Renal cortex interstitium (tissue), 11 donors: Measurements from ENCODE around the gene UGT1A1. TPM values are rescaled to one million over a fixed set of nuclear protein-coding genes. Genes with fewer than 3 reads are reported as not detected.
A peak's percentile ranks its signal among the peaks of the same experiment; 100 is the strongest.

Experiments
- DNase-seq, 11 donors: peaks; one replicate each; pipeline ENCODE4 v3.0.0-alpha.2; 2013; ENCODE audit warnings: low read depth in 9 of 11, low spot score in 4 of 11; ENCODE audit errors: extremely low read depth in 1 of 11
- polyA plus RNA-seq, 3 donors: library from polyadenylated mRNA; unstranded; fragments of 120-200 nt; gene quantifications; one replicate each; pipeline ENCODE4 v1.2.1, GENCODE V29; 2013; ENCODE audit not compliant: insufficient read length in 3 of 3

UGT1A1 gene
- polyA plus RNA-seq, 3 donors = 0.23 to 0.56 (median 0.24) TPM

DNA sequence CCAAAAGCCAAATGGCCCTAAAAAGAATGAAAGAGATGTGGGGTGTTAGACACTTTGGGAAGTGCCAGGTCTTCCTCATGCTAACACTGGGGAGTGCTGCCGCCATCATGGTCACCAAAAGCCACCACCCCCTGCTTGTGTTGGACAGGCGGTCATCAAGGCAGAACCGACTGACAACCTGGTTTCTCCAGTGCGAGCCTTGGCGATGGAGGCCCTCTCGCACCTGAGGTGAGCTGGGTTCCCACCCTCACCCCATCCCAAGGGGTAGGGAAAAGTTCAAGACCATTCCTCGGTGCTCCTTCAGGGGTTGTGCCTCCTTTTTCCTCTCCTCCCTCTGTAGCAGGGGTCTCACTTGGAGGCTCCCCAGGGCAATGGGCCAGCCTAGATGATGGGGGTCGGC lies 51.7 kb downstream of the UGT1A1 start:
- DNase-seq = no peak

DNA sequence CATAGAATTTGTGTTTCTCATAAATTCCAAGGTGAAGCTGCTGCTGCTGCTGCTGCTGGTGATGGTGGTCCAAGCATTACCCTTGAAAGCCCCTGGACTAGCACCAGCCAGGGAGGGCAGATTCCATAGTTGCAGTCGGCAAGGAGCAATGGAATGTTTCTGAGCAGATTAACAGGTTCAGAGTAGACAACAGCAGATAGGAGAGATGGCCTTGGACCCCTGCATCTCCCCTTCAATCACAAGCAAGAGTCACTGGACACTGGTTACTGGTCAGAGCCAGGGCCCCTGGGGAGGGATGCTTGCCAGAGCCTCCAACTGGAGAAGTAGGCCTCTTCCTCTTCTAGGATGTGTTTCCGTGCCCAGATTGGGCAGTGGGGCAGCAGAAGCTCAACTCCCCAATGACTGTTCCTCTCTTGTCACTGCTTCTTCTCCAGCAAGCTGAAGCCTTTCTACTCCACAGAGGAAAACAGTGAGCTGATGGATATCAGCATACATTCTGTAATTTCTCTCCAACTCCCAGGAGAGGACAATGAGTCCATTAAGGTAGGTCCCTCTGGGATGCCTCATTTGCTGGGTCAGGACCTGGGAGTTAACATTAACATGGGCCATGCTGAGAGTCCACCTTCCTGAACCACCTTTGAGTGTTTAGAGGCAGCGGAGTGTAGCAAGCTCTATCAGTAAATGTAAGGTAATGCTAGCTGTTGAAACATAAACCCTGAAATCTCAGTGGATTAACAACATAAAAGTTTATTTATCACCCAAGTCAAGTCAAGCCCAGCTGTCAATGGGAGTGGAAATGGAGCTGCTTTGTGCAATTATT lies 53.4 kb downstream of the UGT1A1 start:
- DNase-seq = peak in 8 of 11 donors; percentile 13 to 51 (median 24)

DNA sequence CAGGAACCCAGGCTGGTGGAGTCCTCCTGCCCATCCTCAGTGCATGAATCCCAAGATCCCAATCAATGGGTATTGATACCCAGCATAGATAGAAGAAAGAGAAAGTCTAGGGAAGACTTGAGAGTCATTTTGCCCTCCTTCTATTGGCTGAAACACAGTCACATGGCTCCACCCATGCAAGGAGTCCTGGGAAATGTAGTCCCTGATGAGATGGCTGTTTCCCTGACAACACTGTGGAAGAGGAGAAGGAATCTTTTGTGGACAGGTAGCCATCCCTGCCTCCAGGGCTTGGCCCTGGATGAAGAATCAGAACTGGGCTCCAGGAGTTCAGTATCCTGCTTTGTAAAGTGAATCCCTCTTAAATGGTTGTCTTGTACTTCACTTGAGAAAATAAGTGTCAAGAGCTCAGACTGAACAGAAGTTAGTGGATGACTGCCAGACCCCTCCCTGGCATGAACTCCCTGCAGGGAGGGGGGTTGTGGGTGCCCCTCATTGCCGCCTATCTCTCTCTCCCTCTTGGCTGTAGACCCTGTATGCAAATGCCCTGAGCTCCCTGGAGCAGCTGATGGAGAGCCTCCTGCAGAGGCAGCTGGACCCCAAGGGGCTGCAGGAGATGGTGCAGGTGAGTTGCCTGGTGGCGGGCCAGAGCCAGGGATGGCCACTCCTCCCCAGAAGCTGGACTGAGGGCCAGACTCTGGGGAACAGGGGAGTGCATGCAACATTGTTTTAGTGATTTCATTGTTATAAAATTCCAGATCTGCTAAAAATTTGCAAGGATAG lies 54.2 kb downstream of the UGT1A1 start:
- peak in 1 of 11 donors; percentile 17 for DNase-seq

DNA sequence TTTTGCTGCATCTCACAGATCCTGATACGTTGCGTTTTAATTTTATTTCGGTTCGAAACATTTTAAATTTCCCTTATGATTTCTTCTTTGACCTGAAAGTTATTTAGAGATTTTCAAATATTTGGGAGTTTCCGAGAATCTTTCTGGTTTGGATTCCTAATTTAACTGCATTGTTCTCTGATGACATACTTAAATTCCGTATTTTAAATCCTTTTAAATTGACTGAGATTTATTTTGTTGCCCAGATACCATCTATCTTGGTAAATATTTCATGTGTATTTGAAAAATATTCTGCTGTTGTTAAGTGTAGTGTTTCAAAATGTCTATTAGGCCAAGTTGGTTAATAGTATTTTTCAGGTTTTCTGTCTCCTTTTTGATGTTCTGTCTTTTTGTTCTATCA lies 55.8 kb downstream of the UGT1A1 start:
- no peak for DNase-seq

DNA sequence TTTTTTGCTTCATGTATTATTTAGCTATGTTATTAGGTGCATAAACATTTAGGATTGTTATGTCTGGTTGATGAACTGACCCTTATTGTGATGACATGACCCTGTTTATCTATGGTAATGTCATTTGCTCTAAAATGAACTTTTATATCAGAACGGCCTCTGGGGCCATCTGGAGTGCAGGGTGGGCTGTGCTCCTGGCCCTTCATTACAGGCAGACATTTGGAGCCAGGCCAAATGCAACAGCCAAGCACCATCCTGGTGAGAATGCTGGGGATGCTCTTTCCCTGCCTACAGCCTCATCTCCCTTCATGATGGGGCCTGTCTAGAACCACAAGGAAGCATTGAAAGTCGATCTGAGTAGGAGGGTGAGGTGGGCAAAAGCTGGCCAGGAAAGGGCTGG lies 56.3 kb downstream of the UGT1A1 start:
- DNase-seq = no peak

DNA sequence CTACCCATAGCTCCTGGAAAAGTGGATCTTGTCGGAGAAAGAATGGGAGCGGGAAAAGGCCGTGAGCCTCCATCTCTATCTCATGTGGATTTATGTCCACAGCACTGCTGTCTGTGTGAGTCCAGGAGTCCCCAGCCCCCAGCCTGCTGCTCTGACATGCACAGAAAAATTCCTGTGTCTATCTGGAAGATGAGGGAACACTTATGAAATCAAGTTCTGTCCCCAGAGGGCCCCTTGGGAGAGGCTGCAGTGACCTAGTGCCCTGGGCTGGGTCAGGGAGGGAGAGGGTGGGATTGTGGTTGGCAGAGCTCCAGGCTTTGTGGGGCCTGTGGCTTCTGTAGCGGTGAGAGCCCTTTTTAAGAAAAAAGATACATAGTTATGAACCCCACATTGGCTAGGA lies 56.7 kb downstream of the UGT1A1 start:
- no peak for DNase-seq

DNA sequence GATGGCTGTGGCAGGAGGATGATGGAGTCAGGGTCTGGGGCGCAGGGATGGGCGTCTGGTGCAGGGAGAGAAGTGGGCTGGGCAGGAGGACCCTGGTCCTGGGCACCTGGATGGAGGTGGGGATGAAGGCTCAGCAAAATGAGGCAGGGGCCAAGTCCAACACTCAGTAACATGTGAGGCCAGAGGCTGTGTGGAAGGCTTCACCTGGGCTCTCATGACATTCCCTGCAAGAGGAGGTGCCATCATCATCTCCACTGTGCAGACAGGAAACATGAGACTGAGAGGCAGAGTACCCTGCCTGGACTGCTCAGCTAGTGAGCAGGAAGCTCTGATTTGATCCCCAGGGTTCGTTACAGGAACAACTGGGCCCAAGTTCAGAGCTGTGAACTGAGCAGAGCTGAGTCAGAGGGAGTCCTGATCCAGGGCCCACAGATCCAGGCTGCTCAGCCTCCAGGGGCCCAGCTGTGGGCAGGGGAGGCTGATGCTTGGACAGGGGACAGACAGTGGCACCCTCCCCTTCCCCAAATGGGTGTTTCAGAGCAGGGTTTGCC lies 57.4 kb downstream of the UGT1A1 start:
- DNase-seq = no peak

DNA sequence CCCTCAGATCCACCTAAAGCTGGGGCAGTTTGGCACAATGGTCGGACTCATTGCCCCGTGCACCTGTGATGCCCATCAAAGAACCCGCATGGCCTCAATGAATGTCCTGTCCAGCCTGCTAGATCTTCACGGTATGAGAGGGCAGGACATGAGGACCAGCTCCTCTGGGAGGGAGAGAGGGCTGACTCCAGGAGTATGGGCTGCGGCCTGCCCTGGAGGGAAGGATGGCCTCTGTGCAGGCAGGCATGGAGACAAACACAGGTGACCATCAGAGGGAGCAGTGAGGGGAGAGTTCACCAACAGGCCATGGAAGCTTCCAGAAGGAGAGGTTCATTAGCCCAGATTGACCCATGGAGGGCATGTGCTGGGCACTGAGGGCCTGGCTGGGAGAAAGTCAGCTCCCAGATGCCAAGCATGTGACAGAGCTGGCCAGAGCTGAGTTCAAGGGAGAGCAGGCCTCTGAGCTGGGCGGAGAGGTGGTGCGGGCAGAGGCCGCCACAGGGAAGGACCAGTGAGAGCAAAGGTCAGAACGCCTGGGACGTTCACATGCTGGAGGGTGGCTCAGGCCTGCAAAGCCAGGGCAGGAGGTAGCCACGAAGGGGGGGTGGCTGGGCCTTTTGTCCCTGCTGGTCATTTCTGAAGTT lies 58.0 kb downstream of the UGT1A1 start:
- DNase-seq = no peak

DNA sequence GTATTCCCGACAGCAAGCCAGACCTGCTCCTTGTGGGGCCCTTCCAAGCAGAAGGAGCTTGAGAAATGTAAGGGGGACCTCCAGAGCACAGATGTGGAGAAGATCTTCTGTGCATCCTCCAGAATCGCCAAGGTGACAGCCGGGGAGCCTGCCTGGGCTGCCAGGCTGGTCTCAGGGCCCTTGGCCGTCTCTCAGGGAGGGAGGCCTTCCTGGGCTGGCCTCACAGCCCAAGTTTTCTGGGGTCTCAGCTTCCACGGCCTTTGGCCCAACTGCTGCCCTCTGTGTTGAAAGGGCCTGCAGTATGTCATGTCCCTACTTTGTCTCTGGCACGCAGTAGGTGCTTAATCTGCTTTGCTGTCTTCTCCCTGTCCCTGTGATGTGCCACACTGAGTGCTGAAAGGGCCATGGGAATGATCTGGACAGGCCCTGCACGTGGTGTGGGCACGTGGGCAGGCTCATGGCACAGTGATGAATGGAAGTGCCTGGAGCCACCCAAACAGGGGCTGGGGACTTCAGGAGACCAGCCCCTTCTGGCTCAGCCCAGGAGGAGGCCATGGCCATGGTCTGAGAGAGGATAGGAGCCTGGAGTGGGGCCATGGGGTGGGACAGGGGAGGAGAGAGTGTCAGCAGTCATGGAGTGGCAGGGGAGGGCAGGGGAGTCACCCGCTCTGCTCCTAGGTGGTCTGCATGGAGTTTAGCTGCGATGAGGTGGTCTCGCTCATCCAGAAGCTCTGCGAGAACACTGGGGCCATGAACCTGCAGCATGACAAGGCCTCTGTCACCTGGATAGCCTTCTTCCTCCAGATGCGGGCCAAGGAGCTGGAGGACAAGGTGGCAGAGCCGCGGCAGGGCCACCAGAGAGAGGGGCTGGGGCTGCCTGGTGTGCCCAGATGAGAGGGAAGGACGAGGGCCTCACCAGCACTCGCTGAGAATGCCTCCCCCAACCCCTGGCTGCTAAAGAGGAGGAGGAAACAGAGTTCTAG lies 58.9 kb downstream of the UGT1A1 start:
- no peak for DNase-seq

DNA sequence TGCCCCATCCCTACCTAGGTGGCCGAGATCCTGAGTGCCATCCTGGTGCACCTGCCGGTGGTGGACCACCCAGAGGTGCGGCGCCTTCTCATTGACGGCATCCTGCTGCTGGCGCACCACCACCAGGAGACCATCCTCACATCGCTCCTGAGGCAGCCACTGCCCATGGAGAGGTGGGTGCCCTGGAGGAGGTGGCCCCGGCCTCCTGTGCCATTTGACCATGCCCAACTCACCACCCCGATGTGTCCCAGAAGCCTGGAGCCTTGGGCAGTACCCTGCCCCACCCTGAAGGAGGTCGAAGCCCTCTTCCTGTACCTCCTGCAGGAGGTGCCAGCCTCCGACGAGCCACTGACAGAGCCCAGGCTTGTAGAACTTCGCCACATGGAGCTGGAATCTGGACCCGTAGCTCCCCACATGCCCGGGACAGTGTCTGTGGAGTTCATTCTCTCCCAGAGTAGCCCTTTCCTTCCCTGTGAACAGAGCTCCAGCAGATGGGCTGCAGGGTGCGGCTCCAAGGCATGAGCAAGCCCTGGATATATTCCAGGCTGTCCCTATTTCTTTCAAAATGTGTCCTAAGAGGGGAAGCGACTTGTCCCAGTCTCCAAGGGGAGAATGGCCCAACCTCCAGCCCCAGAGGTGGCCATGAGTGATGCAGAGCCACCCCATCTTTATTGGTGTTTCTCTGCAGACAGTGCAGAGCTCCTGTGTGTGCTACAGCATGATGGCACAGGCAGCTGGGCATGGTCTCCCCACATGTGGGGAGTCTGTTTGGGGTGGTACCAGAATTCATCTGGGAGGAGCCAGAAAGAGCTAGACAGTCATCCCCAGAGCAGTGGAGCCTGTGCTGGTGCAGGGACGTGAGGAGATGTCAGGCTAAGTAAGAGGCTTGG lies 60.1 kb downstream of the UGT1A1 start:
- DNase-seq = no peak

DNA sequence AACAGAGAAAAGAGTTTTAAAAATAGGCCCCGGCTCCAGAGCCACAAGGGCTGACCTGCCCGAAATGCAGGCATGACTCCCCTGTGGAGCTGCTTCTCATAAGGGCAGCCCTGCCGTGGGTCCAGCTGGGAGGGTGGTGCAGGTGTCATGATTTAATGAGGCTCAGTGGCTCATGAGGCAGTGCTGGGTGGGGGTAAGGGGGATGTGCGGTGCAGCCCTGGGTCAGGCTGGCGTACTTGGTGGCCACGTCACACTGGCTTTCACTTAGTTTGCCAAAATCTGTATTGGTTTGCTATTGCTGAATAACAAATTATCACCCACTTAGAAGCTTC lies 60.7 kb downstream of the UGT1A1 start:
- no peak for DNase-seq

DNA sequence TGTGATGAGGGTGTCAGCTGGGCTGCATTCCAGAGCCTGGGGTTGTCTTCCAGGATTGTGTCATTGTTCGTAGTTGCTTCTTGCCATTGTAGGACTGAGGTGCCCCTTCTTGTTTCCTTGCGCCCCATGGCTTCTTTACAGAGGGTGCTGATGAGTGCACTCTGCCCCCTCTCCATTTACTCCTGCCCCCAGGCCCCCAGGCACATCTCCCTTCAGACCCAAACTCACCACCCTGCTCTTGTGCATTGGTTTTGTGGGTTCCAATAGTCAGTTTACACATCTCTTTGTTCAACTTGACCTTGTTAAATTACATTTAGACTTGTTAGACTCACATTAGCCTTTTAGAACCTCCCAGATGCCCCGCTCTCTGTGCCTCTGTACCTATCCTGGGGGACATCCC lies 61.1 kb downstream of the UGT1A1 start:
- no peak for DNase-seq

DNA sequence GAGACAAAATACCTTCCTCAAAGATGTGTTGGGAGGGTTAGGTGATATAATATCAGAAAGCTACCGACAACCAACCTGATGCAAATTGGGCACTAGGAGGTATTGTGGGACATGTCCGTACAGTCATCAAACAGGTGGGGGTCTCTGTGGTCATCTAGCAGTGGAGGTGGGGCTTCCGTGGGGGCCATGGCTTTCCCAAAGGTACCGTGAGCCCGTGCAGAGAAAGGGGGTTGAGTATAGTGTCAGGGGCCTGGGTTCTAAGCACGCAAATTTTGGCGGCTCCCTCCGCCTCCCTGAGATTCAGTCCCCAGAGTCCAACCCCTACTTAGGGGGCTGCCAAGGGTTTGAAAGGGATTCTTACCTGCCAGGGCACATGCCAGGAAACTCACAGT lies 61.6 kb downstream of the UGT1A1 start:
- DNase-seq = no peak

DNA sequence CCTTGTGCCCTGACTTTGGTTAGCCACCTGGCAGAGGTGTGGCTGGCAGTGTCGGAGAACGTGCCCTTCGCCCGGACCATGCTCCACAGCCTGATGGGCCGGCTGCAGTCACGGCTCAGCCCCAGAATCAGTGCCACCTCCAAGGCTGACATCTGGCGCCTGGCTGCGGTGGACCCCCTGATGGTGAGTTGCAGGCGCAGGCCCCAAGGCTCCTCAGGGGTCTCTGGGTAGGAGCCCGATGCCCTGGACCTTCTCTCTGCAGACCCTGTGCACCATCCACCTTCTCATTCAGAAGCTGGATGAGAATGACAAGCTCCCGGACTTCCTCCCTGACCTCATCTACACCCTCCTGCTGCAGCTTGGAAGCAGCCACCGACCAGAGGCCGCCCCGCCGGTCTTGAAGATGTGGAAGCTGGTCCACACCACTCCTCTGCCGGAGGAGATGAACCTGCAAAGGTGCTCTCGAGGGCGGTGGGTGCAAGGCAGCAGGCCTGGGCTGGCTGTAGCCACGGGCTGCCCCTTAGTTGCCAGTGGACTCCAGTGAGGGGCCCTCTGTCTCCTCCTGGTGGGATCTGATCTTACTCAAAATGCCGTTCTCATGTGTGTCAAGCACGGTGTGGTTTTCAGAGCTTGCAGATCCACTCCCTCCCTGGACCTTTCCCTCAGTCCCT lies 62.2 kb downstream of the UGT1A1 start:
- no peak for DNase-seq
